DOHH2 (cell line): Measurements from ENCODE around the gene SLC15A4.

Source experiments
- H3F3A ChIP-seq: fragments of 200-600 bp; sonication (generic), shearing (Covaris generic); 2 replicates; pipeline ENCODE4 v1.6.0; 2016; ENCODE audit warnings: antibody characterized with exemption, mild to moderate bottlenecking; ENCODE audit not compliant: control insufficient read depth, insufficient read depth
- H3K27ac ChIP-seq: fragments of 200-600 bp; sonication (generic); 2 replicates; pipeline ENCODE4 v1.5.1; 2014; ENCODE audit warnings: low read depth, mild to moderate bottlenecking, low read length, moderate library complexity
- H3K27me3 ChIP-seq: fragments of 200-600 bp; sonication (generic); 2 replicates; pipeline ENCODE4 v1.6.1; 2014; ENCODE audit warnings: mild to moderate bottlenecking, low read length, mixed read lengths; ENCODE audit not compliant: control insufficient read depth
- H3K36me3 ChIP-seq: fragments of 200-600 bp; sonication (generic); 2 replicates; pipeline ENCODE4 v1.6.1; 2014; ENCODE audit warnings: mild to moderate bottlenecking, low read length, moderate library complexity, mixed read lengths; ENCODE audit not compliant: control insufficient read depth
- H3K4me1 ChIP-seq: fragments of 200-600 bp; sonication (generic); 2 replicates; pipeline ENCODE4 v1.6.1; 2014; ENCODE audit warnings: mild to moderate bottlenecking, low read length, mixed read lengths; ENCODE audit not compliant: control insufficient read depth
- H3K4me2 ChIP-seq: fragments of 200-600 bp; sonication (generic); 2 replicates; pipeline ENCODE4 v1.6.0; 2014; ENCODE audit warnings: mild to moderate bottlenecking, low read length, moderate library complexity
- H3K4me3 ChIP-seq: fragments of 200-600 bp; sonication (generic); 2 replicates; pipeline ENCODE4 v1.5.1; 2014; ENCODE audit warnings: mild to moderate bottlenecking, low read length, mixed read lengths
- H3K79me2 ChIP-seq: fragments of 200-600 bp; sonication (generic); 2 replicates; pipeline ENCODE4 v1.6.1; 2014; ENCODE audit warnings: mild to moderate bottlenecking, low read length, mixed read lengths; ENCODE audit not compliant: control insufficient read depth
- H3K9me2 ChIP-seq: fragments of 200-600 bp; sonication (generic); replicated peaks from 2 replicates; pipeline ENCODE4 v1.6.1; 2014; ENCODE audit warnings: mild to moderate bottlenecking, low read length, mixed read lengths; ENCODE audit not compliant: control insufficient read depth
- H3K9me3 ChIP-seq: fragments of 200-600 bp; sonication (generic); 2 replicates; pipeline ENCODE4 v1.6.1; 2014; ENCODE audit warnings: antibody characterized with exemption, low read length, mixed read lengths; ENCODE audit not compliant: control insufficient read depth, insufficient read depth
- H4K20me1 ChIP-seq: fragments of 200-600 bp; sonication (generic); 2 replicates; pipeline ENCODE4 v1.6.0; 2014; ENCODE audit warnings: low read depth, mild to moderate bottlenecking, antibody characterized with exemption, low read length, moderate library complexity; ENCODE audit not compliant: control insufficient read depth, insufficient read depth
- EZH2phosphoT487 ChIP-seq: fragments of 200-600 bp; sonication (generic); IDR thresholded peaks from 2 replicates; pipeline ENCODE4 v1.6.1; 2017; ENCODE audit warnings: borderline replicate concordance, mild to moderate bottlenecking, antibody characterized with exemption, low read length, moderate library complexity, mixed read lengths
- TF ChIP-seq, protein P1 (sequence below): fragments of 200-600 bp; sonication (generic); IDR thresholded peaks from one replicate; pipeline ENCODE4 v1.5.1; 2014; ENCODE audit warnings: antibody characterized with exemption, mild to moderate bottlenecking, low read depth, low read length; ENCODE audit not compliant: poor library complexity, severe bottlenecking

Gene SLC15A4

DNA sequence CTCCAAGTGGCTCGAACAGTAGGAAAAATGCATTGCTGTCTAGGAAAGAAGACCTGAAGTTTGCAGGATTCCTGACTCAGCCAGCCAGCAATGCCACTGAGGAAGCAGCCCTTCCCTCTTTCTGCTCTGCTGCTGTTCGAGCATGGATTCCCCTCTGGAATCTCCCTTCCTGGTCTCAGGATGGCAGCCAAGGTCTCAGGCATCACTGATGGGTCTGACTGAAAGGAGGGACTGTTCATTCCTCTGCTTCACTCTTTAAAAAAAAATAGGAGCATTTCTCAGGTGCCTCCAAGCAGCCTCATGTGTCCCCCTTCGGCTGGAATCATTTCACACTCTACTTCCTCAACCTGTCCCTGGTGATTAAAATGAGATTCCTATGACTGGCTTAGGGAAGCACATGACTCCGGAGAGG, 62.4 kb downstream of the SLC15A4 start:
- Histone ChIP-seq H3K4me1 (no peaks in the 10 kb centered on the region), H3K9me3 (no peaks in the 10 kb centered on the region), H3K36me3 (no peaks in the 10 kb centered on the region), H3F3A (no peaks in the 10 kb centered on the region), H3K4me3 (no peak overlapping the region), H3K9me2 (no peaks in the 10 kb centered on the region), H3K79me2 (no peaks in the 10 kb centered on the region), H4K20me1 (no peaks in the 10 kb centered on the region), H3K27me3 (no peaks in the 10 kb centered on the region), H3K4me2 (no peak overlapping the region), H3K27ac (no peak overlapping the region)
- no peak for TF ChIP-seq EZH2phosphoT487
- TF ChIP-seq, protein P1, sequence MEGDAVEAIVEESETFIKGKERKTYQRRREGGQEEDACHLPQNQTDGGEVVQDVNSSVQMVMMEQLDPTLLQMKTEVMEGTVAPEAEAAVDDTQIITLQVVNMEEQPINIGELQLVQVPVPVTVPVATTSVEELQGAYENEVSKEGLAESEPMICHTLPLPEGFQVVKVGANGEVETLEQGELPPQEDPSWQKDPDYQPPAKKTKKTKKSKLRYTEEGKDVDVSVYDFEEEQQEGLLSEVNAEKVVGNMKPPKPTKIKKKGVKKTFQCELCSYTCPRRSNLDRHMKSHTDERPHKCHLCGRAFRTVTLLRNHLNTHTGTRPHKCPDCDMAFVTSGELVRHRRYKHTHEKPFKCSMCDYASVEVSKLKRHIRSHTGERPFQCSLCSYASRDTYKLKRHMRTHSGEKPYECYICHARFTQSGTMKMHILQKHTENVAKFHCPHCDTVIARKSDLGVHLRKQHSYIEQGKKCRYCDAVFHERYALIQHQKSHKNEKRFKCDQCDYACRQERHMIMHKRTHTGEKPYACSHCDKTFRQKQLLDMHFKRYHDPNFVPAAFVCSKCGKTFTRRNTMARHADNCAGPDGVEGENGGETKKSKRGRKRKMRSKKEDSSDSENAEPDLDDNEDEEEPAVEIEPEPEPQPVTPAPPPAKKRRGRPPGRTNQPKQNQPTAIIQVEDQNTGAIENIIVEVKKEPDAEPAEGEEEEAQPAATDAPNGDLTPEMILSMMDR, result no peak

DNA sequence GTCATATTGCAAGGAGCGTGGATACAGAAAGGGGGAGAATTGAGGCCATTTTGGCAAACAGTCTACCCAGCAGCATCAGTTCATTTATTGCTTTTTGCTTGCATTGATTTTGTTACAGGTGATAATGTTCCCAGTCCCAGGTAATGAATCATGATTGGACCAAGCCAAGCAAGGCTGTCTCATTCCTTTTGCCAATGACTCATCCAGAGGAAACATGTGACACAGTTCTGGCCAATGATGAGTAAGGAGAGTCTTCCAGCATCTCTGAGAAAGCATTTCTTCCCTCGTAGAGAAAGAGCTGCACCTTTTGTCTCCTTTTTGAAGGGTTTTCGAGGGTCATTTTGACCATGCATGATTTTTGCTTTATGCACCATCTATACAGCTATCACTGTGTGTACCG, 68.2 kb downstream of the SLC15A4 start:
- H3K4me3 ChIP-seq, result no peak overlapping the region
- H4K20me1 ChIP-seq, result no peaks in the 10 kb centered on the region
- H3K27ac ChIP-seq, result no peak overlapping the region
- no peaks in the 10 kb centered on the region for H3K79me2 ChIP-seq
- no peaks in the 10 kb centered on the region for H3F3A ChIP-seq
- no peaks in the 10 kb centered on the region for H3K9me3 ChIP-seq
- no peaks in the 10 kb centered on the region for H3K9me2 ChIP-seq
- H3K4me1 ChIP-seq, result no peaks in the 10 kb centered on the region
- TF ChIP-seq, protein P1, result no peak
- no peak for TF ChIP-seq EZH2phosphoT487
- H3K36me3 ChIP-seq, result no peaks in the 10 kb centered on the region
- H3K27me3 ChIP-seq, result 0 out of 2 replicates have a peak, but pooled peaks cover 4% of the 10 kb centered on the region
- no peak overlapping the region for H3K4me2 ChIP-seq

DNA sequence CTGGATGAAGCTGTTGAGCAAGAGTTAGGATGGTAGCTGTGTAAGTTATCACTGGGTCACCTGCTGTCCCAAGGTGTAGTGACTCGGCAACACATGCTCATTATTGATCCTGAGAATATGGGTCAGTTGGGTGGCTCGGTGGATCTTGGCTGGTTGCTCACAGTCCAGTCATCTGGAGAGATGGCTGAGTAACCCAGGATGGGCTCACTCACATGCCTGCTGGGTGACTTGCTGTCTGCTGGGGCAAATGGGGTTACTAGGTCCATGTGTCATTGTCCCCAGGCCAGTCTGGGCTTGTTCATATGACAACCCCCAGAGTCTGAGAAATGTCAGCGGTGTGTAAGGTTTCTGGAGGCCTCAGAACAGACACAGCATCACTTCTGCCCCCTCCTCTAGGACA, 69.5 kb downstream of the SLC15A4 start:
- H3K4me1 ChIP-seq, result no peaks in the 10 kb centered on the region

More for the DNA sequence above, 69.5 kb downstream of the SLC15A4 start:
- no peaks in the 10 kb centered on the region for H3K79me2 ChIP-seq
- H3K4me2 ChIP-seq, result no peak overlapping the region
- H3F3A ChIP-seq, result no peaks in the 10 kb centered on the region
- TF ChIP-seq, protein P1, result no peak
- H3K9me3 ChIP-seq, result no peaks in the 10 kb centered on the region
- H3K27ac ChIP-seq, result no peak overlapping the region
- H3K9me2 ChIP-seq, result no peaks in the 10 kb centered on the region
- H3K4me3 ChIP-seq, result no peak overlapping the region
- H4K20me1 ChIP-seq, result no peaks in the 10 kb centered on the region
- no peaks in the 10 kb centered on the region for H3K36me3 ChIP-seq
- 0 out of 2 replicates have a peak, but pooled peaks cover 4% of the 10 kb centered on the region for H3K27me3 ChIP-seq
